MG63 (cell line): ENCODE measurements around the gene NFAT5. TPM values are rescaled to one million over a fixed set of nuclear protein-coding genes. Genes with fewer than 3 reads are reported as not detected.
"Not testable (repeated sequence)": the region's sequence is repeated elsewhere in the genome, so short reads cannot be mapped to it uniquely, and the experiment has no call there.

ENCODE experiments used
- DNase-seq: peaks from one replicate; pipeline ENCODE4 v3.0.0-alpha.2; 2020
- H3K27me3 ChIP-seq: fragments of 250-450 bp; sonication (Bioruptor Pico); 2 replicates; pipeline ENCODE4 v1.5.1; 2020; ENCODE audit warnings: mild to moderate bottlenecking, moderate library complexity
- H3K36me3 ChIP-seq: fragments of 250-450 bp; sonication (Bioruptor Pico); 2 replicates; pipeline ENCODE4 v1.5.1; 2020; ENCODE audit warnings: mild to moderate bottlenecking, moderate library complexity
- H3K4me3 ChIP-seq: fragments of 250-450 bp; sonication (Bioruptor Pico); 2 replicates; pipeline ENCODE4 v1.5.1; 2020; ENCODE audit warnings: mild to moderate bottlenecking, moderate library complexity
- H3K9me3 ChIP-seq: fragments of 250-450 bp; sonication (Bioruptor Pico); 2 replicates; pipeline ENCODE4 v1.5.1; 2020; ENCODE audit warnings: mild to moderate bottlenecking, moderate library complexity
- total RNA-seq: library from RNA; depleted of rRNA; stranded (reverse); fragments of >200 nt; shearing (Covaris generic); gene quantifications from 2 replicates; pipeline ENCODE4 v1.2.3, GENCODE V29; 2014; ENCODE audit warnings: low replicate concordance

Gene NFAT5
- total RNA-seq, 1 experiment from 2014 or later = 1.2 TPM

DNA sequence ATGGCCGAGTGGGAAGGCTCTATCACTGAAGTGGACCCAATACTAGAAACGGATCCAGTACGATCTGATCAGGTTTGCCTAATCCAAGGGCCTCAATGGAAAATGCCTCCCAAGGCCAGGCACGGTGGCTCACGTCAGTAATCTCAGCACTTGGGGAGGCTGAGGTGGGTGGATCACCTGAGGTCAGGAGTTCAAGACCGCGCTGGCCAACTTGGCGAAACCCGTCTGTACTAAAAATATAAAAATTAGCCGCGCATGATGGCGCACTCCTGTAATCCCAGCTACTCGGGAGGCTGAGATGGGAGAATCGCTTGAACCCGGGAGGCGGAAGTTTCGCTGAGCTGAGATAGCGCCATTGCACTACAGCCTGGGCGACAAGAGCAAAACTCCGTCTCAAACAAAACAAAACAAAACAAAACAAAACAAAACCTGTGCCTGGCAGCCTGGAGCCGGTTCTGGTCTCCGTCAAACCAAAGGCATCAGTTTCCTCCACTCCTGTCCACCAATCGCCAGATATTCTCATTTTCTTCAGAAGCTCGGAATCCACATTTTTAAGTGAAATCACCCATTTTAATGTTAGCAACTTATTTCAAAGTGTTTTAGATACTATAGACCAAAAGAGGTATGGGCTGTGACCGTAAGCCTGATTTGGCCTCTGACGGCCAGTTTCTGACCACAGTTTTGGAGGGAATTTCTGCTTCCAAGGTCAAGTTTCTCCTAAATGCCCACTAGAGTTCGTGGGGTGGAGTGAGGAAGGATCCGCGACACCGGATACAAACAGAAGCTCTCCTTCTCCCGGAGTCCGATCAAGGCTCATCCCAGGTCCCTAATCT lies 159.9 kb downstream of the NFAT5 start:
- no peak for DNase-seq
- Histone ChIP-seq H3K36me3 (no peaks in the 10 kb centered on the region; the same call in 1 of the 2 replicates), H3K27me3 (no peaks in the 10 kb centered on the region), H3K4me3 (peak overlapping the region; percentile 63), H3K9me3 (no peaks in the 10 kb centered on the region)

DNA sequence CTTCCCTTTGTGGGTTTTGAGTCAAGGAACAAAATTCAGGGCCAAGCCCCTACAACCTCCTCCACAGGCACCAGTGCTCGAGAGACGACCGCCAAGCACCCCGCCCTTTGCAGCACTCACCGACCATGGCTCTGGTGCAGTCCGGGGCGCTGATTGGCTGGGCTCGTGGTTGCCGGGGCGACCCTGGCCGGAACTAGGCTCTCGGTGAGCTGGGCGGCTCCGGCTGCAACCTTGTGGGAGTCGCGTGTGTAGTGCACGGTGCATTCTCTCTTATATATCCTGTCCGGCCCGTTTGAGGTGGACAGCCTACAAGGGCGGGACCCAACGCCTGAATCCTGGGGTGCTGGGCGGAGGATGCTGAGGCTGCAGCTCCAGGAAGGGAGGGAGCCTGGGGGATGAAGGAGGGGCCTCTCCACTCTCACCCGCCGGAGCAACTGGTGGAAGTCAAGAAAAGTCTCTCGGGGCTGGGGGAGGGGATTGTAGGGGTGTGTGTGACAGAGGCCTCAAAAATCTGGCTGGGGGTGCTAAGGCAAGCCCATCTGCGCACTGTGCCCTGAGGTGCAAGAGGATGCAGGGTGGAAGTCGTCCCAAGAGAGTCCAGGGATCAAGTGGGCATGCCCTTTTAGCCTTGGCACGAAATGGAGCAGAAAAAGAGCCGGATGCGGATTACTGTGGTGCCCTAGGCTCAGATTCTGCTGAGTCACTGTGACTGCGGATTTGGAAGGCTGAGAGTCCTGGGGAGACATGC lies 160.7 kb downstream of the NFAT5 start, which contains the start of gene NQO1:
Gene NQO1, minus strand, starts transcription at position 248 of the 748 bp plus-strand sequence. Its CDS starts 121 bp downstream, at position 127.
- Histone ChIP-seq H3K9me3 (no peaks in the 10 kb centered on the region), H3K36me3 (no peaks in the 10 kb centered on the region; the same call in 1 of the 2 replicates), H3K27me3 (no peaks in the 10 kb centered on the region), H3K4me3 (peak within 1 kb of the TSS; percentile 63)
- peak; percentile 97 for DNase-seq

DNA sequence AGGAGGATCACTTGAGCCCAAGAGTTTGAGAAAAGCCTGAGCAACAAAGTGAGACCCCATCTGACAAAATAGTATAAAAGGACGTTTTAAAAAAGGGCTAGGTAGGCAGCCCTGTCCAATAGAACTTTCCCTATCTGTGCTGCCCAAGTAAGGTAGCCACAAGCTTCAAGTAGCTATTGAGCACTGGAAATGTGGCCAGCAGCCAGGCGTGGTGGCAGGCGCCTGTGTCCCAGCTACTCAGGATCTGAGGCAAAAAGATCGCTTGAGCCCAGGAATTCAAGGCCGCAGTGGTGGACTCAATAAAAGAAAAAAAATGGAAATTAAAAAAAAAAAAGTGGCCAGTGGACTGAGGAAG lies 162.1 kb downstream of the NFAT5 start:
- no peaks in the 10 kb centered on the region; the same call in 1 of the 2 replicates for H3K36me3 ChIP-seq
- no peak overlapping the region; the same call in 1 of the 2 replicates for H3K4me3 ChIP-seq
- DNase-seq = no peak
- H3K27me3 ChIP-seq = no peaks in the 10 kb centered on the region
- H3K9me3 ChIP-seq = no peaks in the 10 kb centered on the region

DNA sequence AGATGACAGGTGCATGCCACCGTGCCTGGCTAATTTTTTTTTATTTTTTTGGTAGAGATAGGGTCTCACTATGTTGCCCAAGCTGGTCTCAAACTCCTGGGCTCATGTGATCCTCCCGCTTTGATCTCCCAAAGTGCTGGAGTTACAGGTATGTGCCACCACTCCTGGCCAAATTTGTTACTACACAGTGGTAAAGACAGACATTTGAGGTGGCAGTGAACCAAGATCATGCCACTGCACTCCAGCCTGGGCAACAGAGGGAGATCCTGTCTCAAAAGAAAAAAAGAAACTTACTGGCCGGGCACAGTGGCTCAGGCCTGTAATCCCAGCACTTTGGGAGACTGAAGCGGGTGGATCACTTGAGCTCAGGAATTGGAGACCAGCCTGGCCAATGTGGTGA lies 163.3 kb downstream of the NFAT5 start:
- H3K36me3 ChIP-seq, DNase-seq, H3K27me3 ChIP-seq, H3K9me3 ChIP-seq, H3K4me3 ChIP-seq: not testable (repeated sequence)

DNA sequence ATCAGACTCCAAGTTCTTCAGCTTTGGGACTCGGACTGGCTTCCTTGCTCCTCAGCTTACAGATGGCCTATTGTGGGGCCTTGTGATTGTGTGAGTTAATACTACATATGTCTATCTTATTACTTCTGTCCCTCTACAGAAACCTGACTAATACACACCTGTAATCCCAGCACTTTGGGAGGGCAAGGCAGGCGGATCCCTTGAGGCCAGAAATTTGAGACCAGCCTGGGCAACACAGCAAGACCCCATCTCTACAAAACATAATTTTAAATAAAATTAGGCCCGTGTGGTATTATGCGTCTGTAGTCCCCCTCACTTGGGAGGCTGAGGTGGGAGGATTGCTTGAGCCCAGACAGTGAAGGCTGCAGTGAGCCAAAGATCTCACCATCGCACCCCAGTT lies 165.5 kb downstream of the NFAT5 start:
- H3K27me3 ChIP-seq, H3K9me3 ChIP-seq, H3K4me3 ChIP-seq, DNase-seq, H3K36me3 ChIP-seq: not testable (repeated sequence)

DNA sequence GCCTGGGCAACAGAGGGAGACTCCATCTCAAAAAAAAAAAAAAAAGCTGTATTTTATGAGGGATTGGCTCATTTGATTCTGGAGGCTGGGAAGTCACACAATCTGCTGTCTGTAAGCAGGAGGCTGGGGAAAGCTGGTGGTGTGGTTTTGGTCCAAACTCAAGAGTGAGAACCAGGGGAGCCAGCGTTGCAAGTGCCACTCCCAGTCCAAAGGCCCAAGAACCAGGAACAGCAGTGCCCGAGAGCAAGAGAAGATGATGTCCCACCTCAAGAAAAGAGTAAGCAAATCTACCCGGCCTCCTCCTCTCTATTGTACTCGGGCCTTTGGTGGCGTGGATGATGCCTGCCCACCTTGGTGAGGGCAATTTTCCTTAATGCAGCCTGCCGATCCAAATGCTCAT lies 166.3 kb downstream of the NFAT5 start:
- Histone ChIP-seq H3K4me3 (no peak overlapping the region), H3K9me3 (no peaks in the 10 kb centered on the region), H3K36me3 (no peaks in the 10 kb centered on the region), H3K27me3 (no peaks in the 10 kb centered on the region)
- DNase-seq = no peak

DNA sequence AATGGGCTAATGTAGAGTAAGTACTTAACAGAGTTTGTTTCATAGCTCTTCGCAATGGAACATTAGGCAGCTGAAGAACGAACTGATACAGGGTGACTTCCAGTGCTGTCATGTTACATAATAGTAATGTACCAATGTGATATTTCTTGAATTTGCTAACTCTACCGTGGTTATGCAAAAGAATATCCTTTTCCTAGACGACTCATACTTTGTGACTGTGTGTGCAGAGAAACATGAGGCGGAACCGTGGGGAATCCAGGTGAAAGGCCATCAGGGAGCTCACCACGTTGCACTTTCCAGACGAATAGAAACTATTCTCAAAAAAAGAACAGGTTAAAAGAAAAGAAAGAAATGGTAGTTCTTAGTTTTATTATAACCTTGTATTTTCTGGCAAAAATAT lies 175.8 kb downstream of the NFAT5 start:
- H3K27me3 ChIP-seq = no peaks in the 10 kb centered on the region
- no peak for DNase-seq

DNA sequence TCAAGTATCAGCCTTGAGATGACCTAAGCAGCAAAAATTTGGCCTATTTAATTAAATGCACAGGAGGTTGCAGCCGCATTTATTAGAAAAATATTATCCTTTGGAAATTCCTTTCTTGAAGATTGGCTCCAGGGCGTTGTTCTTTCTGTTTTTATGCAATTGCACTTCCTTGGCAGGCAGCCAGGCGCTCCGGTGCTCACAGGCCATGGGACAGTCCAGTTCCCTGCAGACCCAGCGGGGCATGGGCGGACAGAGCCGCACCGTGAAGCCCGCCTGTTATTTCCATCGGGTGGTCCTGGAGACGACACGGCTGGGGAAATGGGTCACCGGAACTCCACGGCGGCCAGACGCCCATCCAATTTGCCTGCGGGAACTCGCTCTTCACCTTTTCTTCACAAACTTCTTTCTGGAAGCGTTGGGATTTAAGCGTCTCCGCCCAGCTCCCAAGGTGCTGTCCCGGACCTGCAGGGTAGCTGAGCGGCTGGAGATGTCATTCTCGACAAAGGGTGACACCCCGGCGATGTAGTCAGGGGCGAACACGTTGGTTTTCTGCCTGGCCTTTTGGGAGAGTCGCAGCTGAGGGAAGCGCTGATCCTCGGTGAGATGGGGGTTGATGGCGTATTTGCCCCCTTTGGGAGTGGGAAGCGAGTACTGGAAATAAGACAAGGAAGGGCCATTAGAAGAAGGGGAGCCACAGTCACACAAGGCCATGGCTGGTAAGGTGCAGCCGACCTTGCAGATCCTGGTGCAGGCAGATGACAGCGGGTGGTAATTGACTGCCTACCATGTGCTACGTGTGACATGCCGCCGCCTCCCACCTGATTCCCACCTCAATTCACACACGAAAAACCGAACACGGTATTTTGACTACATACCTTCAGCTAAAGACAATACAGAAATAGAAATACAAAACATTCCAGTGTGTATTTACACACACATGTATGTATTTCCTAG lies 176.5 kb downstream of the NFAT5 start:
- Histone ChIP-seq H3K36me3 (peaks cover 30% of the 10 kb centered on the region), H3K9me3 (no peaks in the 10 kb centered on the region), H3K27me3 (no peaks in the 10 kb centered on the region), H3K4me3 (no peak overlapping the region)
- no peak for DNase-seq

More for the DNA sequence above, 175.8 kb downstream of the NFAT5 start:
- Histone ChIP-seq H3K4me3 (no peak overlapping the region), H3K36me3 (peaks cover 27% of the 10 kb centered on the region), H3K9me3 (no peaks in the 10 kb centered on the region)

DNA sequence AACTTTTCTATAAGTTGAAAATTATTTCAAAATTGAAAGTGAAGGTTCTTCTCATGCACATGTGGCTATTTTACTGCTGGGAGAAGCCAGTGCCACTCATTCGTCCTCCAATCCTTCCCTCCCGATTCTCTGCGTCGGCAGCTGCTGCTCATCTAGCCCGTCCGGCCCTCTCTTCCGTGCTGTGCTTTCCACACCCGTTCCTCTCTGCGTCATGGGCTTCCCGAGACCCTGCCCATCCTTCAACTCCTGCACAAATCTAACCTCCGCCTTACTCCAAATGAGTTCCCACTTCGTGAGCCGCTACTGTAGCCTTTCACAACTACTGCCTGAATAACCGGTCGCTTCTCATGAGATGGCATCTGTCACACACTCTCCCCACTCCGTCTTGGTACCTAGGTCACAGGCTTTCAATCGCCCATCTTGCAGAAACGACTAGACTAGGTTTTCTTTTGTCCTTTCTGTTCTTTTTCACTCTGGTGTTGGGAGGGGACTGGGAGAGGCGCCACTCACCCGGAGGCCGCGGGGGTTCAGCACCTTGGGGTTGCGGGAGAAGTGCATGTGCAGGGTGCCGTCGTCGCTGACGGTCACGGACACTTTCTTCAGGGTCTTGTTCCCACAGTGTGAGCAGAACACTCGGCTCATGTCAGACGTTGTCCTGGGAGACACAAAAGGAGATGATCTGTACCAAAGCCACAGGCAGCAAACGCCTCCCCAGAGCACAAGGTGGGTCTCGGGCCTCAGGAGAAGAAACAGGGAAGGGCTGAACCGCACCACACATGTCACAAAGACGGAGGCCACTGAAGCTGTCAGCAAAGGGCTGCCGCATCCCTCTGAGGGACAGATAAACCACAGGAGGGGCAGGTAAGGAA lies 178.8 kb downstream of the NFAT5 start:
- no peaks in the 10 kb centered on the region for H3K27me3 ChIP-seq
- DNase-seq = no peak
- H3K9me3 ChIP-seq = no peaks in the 10 kb centered on the region
- peaks cover 44% of the 10 kb centered on the region for H3K36me3 ChIP-seq
- H3K4me3 ChIP-seq = no peak overlapping the region

DNA sequence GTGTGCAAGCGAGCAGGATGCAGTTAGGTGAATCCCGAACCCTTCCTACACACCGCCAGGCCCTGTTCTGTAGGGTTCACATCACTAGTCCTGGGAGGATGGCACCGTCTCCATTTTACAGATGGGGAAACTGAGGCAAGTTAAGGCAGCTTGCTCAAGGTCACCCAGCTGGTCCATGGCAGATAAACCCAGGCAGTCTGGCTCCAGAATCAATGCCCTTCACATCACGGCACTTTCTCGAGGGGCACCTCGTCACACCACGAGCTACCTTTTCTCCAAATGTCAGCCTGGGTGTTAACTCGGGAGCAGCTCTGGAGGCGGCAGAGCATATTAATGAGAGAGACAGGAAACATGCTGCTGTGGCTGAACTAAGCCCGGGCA lies 179.5 kb downstream of the NFAT5 start:
- Histone ChIP-seq H3K9me3 (no peaks in the 10 kb centered on the region), H3K36me3 (peaks cover 46% of the 10 kb centered on the region), H3K27me3 (no peaks in the 10 kb centered on the region), H3K4me3 (no peak overlapping the region)
- no peak for DNase-seq

DNA sequence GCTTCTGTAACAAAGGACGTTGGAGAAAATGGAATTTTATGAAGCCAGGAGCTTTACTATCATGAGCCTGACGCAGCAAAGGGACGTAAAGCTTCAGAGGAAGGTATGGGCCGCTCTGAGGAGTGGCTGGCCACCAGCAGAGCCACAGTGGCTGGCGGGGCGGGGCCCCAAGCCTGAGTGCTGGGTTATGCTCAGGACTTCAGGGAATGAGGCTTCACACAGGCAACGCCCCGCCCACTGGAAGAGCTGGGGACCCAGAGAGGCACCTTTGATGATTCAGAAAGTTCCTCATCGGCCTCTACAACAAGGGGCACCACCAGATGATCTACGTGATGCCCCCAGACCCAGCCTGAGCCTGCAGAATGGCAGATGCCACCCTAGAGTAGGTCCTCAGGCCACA lies 180.2 kb downstream of the NFAT5 start:
- no peak overlapping the region for H3K4me3 ChIP-seq
- peaks cover 50% of the 10 kb centered on the region for H3K36me3 ChIP-seq
- no peaks in the 10 kb centered on the region for H3K27me3 ChIP-seq
- H3K9me3 ChIP-seq = no peaks in the 10 kb centered on the region
- DNase-seq = no peak

DNA sequence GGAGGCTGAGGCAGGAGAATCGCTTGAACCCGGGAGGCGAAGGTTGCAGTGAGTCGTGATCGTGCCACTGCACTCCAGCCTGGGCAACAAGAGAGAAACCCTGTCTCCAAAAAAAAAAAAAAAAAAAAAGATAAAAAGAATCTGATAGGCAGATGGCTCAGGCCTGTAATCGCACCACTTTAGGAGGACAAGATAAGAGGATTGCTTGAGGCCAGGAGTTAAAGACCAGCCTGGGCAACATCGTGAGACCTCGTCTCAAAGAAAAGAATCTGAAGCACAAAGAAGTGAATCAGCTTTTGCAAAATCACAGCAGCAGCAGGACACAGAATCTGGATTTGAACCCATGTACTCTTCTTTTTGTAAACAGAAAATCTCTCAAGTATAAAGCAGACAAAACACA lies 181.3 kb downstream of the NFAT5 start:
- Histone ChIP-seq H3K9me3 (no peaks in the 10 kb centered on the region), H3K27me3 (no peaks in the 10 kb centered on the region), H3K4me3 (no peak overlapping the region), H3K36me3 (peaks cover 50% of the 10 kb centered on the region)
- no peak for DNase-seq

DNA sequence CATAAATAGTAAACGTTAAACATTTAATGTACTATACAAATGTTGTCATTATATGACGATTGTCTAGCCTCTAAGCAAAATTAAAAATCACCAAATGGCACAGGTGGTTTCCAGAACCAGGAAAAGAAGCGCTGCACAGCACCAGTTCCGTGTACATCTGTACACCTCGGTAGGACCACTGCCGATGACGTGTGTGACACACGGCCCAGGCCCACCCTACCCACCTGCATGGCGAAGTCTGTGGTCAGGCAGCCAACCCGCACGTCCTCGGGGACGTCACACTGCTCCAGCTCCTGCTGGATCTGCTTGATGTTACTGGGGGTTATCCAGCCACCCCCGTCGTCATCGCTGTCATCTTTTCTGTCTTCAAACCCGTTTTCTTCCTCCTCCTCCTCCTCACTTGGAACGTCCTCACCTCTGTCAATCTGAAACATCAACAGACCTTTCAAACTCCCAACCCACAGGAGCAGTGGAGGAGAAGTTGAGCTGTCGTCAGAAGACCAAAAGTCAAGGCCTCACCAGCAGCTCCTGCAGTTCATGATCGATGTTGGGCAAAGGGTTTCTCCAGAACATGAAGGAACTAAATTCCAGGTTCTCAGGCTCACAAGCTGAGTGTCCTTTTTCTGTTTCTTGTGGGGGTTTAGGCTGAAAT lies 183.1 kb downstream of the NFAT5 start:
- no peak for DNase-seq
- peaks cover 47% of the 10 kb centered on the region for H3K36me3 ChIP-seq
- no peaks in the 10 kb centered on the region for H3K27me3 ChIP-seq
- H3K9me3 ChIP-seq = no peaks in the 10 kb centered on the region
- no peak overlapping the region for H3K4me3 ChIP-seq

DNA sequence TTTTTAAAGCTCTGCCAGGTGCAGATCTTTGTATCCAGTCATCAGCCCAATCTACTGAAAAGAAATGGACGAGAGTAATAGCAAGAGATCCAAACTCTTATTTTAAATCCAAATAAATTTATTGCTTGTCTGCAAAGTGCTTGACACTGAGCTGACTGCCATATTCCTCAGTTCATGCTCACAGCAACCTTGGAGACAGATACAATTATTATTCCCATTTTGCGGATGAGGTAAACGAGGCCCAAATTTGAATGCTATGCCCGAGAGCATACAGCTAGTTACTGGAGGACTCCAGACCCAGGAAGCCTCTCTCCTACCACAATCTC lies 188.3 kb downstream of the NFAT5 start:
- no peak for DNase-seq
- peaks cover 28% of the 10 kb centered on the region for H3K36me3 ChIP-seq
- no peaks in the 10 kb centered on the region for H3K27me3 ChIP-seq
- H3K4me3 ChIP-seq = peak overlapping the region; percentile 97
- H3K9me3 ChIP-seq = no peaks in the 10 kb centered on the region
